Measurements from ENCODE around the gene EXO5. TPM values are rescaled to one million over a fixed set of nuclear protein-coding genes. Genes with fewer than 3 reads are reported as not detected.
"Not testable (repeated sequence)": the region's sequence is repeated elsewhere in the genome, so short reads cannot be mapped to it uniquely, and the experiment has no call there.

The EXO5 gene
- total RNA-seq, 1 experiment from 2014 or later: 9.1 TPM

DNA sequence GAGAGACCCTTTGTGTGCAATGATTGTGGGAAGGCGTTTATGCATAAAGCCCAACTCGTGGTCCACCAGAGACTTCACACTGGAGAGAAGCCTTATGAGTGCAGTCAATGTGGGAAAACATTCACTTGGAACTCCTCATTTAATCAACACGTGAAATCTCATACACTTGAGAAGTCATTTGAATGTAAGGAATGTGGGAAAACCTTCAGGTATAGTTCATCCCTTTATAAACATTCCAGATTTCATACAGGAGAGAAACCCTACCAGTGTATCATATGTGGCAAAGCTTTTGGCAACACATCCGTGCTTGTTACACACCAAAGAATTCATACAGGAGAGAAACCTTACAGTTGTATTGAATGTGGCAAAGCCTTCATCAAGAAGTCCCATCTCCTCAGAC, 38.4 kb downstream of the EXO5 start:
- TF ChIP-seq, protein P1, sequence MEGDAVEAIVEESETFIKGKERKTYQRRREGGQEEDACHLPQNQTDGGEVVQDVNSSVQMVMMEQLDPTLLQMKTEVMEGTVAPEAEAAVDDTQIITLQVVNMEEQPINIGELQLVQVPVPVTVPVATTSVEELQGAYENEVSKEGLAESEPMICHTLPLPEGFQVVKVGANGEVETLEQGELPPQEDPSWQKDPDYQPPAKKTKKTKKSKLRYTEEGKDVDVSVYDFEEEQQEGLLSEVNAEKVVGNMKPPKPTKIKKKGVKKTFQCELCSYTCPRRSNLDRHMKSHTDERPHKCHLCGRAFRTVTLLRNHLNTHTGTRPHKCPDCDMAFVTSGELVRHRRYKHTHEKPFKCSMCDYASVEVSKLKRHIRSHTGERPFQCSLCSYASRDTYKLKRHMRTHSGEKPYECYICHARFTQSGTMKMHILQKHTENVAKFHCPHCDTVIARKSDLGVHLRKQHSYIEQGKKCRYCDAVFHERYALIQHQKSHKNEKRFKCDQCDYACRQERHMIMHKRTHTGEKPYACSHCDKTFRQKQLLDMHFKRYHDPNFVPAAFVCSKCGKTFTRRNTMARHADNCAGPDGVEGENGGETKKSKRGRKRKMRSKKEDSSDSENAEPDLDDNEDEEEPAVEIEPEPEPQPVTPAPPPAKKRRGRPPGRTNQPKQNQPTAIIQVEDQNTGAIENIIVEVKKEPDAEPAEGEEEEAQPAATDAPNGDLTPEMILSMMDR (IDR thresholded peaks at IDR 0.05; ENCODE audit: insufficient read depth in 1 of 2, low read depth in 1 of 2, low read length in 1 of 2, severe bottlenecking in 1 of 2, unreplicated experiment in 1 of 2): no peak
- intact Hi-C loops (cut with micrococcal nuclease; ENCODE audit: unreplicated experiment): no loop called here
- no TSS peak for BruUV-seq (replicated peaks)
- Histone ChIP-seq H3K9me3 (no peaks in the 10 kb centered on the region), H3K27me3 (replicated peaks; ENCODE audit: control insufficient read depth, insufficient read depth, low read length) (no peaks in the 10 kb centered on the region), H3K4me1 (no peaks in the 10 kb centered on the region), H3K36me3 (ENCODE audit: control insufficient read depth, insufficient read depth, low read length) (no peaks in the 10 kb centered on the region), H3K4me3 (ENCODE audit: low read depth, low read length) (no peak overlapping the region)
- no peak overlapping the region for H3K27ac Mint-ChIP-seq (ENCODE audit: unreplicated experiment)
- H3K4me1 Mint-ChIP-seq (ENCODE audit: low read depth, unreplicated experiment): no peaks in the 10 kb centered on the region
- H3K27me3 Mint-ChIP-seq (ENCODE audit: insufficient read depth, unreplicated experiment): no peaks in the 10 kb centered on the region
- CTCF ChIA-PET: no interaction called here
- POLR2A ChIA-PET: no interaction called here
- peaks cover 18% of the 10 kb centered on the region for H3K36me3 Mint-ChIP-seq (ENCODE audit: insufficient read depth, unreplicated experiment)
- no peak overlapping the region for H3K4me3 Mint-ChIP-seq (ENCODE audit: unreplicated experiment)
- peaks cover 10% of the 10 kb centered on the region for H3K9me3 Mint-ChIP-seq (ENCODE audit: unreplicated experiment)
- no peak for DNase-seq

DNA sequence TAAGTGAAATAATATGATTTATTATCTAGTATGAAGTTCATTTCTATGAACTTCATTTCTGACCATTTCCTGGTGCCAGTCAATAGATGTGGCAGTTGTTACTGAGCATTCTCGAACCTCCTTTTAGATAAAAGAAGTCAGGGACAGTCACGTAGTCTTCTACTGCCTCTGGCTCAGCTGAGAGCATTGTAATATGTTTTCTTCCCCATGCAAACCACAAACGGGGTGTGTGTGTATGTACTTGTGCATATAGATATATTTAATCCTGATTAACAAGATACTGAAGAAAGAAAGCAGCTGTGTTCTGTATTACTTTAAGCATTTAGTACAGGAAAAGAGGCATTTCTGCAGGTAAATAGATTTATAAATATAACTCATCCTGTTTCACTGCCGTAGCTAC, 44.5 kb downstream of the EXO5 start:
- H3K4me1 Mint-ChIP-seq (ENCODE audit: low read depth, unreplicated experiment): no peaks in the 10 kb centered on the region
- no TSS peak for BruUV-seq (replicated peaks)
- no peak overlapping the region for H3K27ac Mint-ChIP-seq (ENCODE audit: unreplicated experiment)
- Histone ChIP-seq H3K4me1 (no peaks in the 10 kb centered on the region), H3K27me3 (replicated peaks; ENCODE audit: control insufficient read depth, insufficient read depth, low read length) (no peaks in the 10 kb centered on the region), H3K36me3 (ENCODE audit: control insufficient read depth, insufficient read depth, low read length) (no peaks in the 10 kb centered on the region), H3K9me3 (no peaks in the 10 kb centered on the region), H3K4me3 (ENCODE audit: low read depth, low read length) (no peak overlapping the region)
- no peak overlapping the region for H3K4me3 Mint-ChIP-seq (ENCODE audit: unreplicated experiment)
- H3K9me3 Mint-ChIP-seq (ENCODE audit: unreplicated experiment): no peaks in the 10 kb centered on the region
- H3K36me3 Mint-ChIP-seq (ENCODE audit: insufficient read depth, unreplicated experiment): no peaks in the 10 kb centered on the region
- intact Hi-C loops (cut with micrococcal nuclease; ENCODE audit: unreplicated experiment): no loop called here
- ChIA-PET POLR2A (no interaction called here), CTCF (no interaction called here)
- no peak for DNase-seq
- TF ChIP-seq, protein P1 (IDR thresholded peaks at IDR 0.05; ENCODE audit: insufficient read depth in 1 of 2, low read depth in 1 of 2, low read length in 1 of 2, severe bottlenecking in 1 of 2, unreplicated experiment in 1 of 2): no peak
- no peaks in the 10 kb centered on the region for H3K27me3 Mint-ChIP-seq (ENCODE audit: insufficient read depth, unreplicated experiment)

DNA sequence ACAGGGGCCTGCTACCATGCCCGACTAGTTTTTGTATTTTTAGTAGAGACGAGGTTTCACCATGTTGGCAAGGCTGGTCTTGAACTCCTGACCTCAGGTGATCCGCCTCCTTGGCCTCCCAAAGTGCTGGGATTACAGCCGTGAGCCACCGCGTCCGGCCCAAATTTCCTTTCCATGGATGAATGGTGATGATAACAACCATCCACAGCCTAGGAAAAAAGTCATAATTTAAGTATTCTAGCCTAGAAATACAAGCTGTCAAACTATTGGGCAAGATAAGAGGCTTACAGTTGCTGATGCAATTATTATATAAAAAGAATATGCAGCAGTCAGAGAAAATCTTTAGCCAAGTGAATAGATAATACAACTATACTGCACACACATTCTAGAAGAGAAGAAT, 46.2 kb downstream of the EXO5 start:
- BruUV-seq (replicated peaks); intact Hi-C loops (cut with micrococcal nuclease; ENCODE audit: unreplicated experiment): not testable (repeated sequence)

DNA sequence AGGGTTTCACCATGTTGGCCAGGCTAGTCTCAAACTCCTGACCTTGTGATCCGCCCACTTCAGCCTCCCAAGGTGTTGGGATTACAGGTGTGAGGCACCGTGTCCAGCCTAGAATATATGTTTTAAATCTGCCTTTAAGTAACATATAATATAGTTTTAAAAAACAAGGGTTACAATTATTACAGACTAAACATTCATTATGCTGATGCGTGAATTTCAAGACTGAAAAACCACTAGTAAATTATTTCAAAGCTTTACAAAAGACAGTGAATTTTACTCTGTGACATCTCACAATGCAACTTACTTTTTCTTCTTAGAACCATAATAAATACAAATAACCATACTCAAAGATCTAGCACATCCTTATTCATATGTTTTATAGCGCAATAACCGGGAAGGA, 47.6 kb downstream of the EXO5 start:
- H3K27ac Mint-ChIP-seq (ENCODE audit: unreplicated experiment): no peak overlapping the region
- H3K9me3 ChIP-seq: no peaks in the 10 kb centered on the region
- H3K4me3 Mint-ChIP-seq (ENCODE audit: unreplicated experiment): no peak overlapping the region
- H3K4me1 Mint-ChIP-seq (ENCODE audit: low read depth, unreplicated experiment): no peaks in the 10 kb centered on the region
- TF ChIP-seq, protein P1 (IDR thresholded peaks at IDR 0.05; ENCODE audit: insufficient read depth in 1 of 2, low read depth in 1 of 2, low read length in 1 of 2, severe bottlenecking in 1 of 2, unreplicated experiment in 1 of 2): no peak
- H3K27me3 ChIP-seq (replicated peaks; ENCODE audit: control insufficient read depth, insufficient read depth, low read length): no peaks in the 10 kb centered on the region
- no peaks in the 10 kb centered on the region for H3K36me3 ChIP-seq (ENCODE audit: control insufficient read depth, insufficient read depth, low read length)
- no peaks in the 10 kb centered on the region for H3K4me1 ChIP-seq
- CTCF ChIA-PET: no interaction called here
- DNase-seq: no peak
- intact Hi-C loops (cut with micrococcal nuclease; ENCODE audit: unreplicated experiment): no loop called here
- H3K9me3 Mint-ChIP-seq (ENCODE audit: unreplicated experiment): no peaks in the 10 kb centered on the region
- no TSS peak for BruUV-seq (replicated peaks)
- POLR2A ChIA-PET: no interaction called here
- no peaks in the 10 kb centered on the region for H3K27me3 Mint-ChIP-seq (ENCODE audit: insufficient read depth, unreplicated experiment)
- H3K36me3 Mint-ChIP-seq (ENCODE audit: insufficient read depth, unreplicated experiment): no peaks in the 10 kb centered on the region
- no peak overlapping the region for H3K4me3 ChIP-seq (ENCODE audit: low read depth, low read length)

More for the DNA sequence above, 46.2 kb downstream of the EXO5 start:
- POLR2A ChIA-PET; H3K36me3 ChIP-seq (ENCODE audit: control insufficient read depth, insufficient read depth, low read length); DNase-seq; H3K9me3 Mint-ChIP-seq (ENCODE audit: unreplicated experiment); CTCF ChIA-PET; H3K4me1 ChIP-seq; H3K4me3 Mint-ChIP-seq (ENCODE audit: unreplicated experiment); H3K9me3 ChIP-seq; H3K27ac Mint-ChIP-seq (ENCODE audit: unreplicated experiment); H3K4me3 ChIP-seq (ENCODE audit: low read depth, low read length); H3K4me1 Mint-ChIP-seq (ENCODE audit: low read depth, unreplicated experiment); H3K27me3 Mint-ChIP-seq (ENCODE audit: insufficient read depth, unreplicated experiment); H3K27me3 ChIP-seq (replicated peaks; ENCODE audit: control insufficient read depth, insufficient read depth, low read length); H3K36me3 Mint-ChIP-seq (ENCODE audit: insufficient read depth, unreplicated experiment): not testable (repeated sequence)

DNA sequence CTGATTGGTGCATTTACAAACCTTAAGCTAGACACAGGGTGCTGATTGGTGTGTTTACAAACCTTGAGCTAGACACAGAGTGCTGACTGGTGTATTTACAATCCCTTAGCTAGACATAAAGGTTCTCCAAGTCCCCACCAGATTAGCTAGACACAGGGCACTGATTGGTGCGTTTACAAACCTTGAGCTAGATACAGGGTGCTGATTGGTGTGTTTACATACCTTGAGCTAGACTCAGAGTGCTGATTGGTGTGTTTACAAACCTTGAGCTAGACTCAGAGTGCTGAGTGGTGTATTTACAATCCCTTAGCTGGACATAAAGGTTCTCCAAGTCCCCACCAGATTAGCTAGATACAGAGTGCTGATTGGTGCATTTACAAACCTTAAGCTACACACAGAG, 49.7 kb downstream of the EXO5 start:
- H3K9me3 ChIP-seq; H3K36me3 ChIP-seq (ENCODE audit: control insufficient read depth, insufficient read depth, low read length); H3K4me3 Mint-ChIP-seq (ENCODE audit: unreplicated experiment); BruUV-seq (replicated peaks); H3K27ac Mint-ChIP-seq (ENCODE audit: unreplicated experiment); H3K4me1 Mint-ChIP-seq (ENCODE audit: low read depth, unreplicated experiment); H3K36me3 Mint-ChIP-seq (ENCODE audit: insufficient read depth, unreplicated experiment); H3K4me3 ChIP-seq (ENCODE audit: low read depth, low read length); H3K27me3 ChIP-seq (replicated peaks; ENCODE audit: control insufficient read depth, insufficient read depth, low read length); H3K4me1 ChIP-seq; DNase-seq; CTCF ChIA-PET; intact Hi-C loops (cut with micrococcal nuclease; ENCODE audit: unreplicated experiment); H3K27me3 Mint-ChIP-seq (ENCODE audit: insufficient read depth, unreplicated experiment); H3K9me3 Mint-ChIP-seq (ENCODE audit: unreplicated experiment): not testable (repeated sequence)
- POLR2A ChIA-PET: interaction anchor here (0.8 kb wide), 1 partner anchor 134 kb away, joined by 5 read pairs; the partner anchor contains the start of gene NFYC

Data from Caco-2 (cell line).